ENCODE measurements around the gene FUT3. TPM values are rescaled to one million over a fixed set of nuclear protein-coding genes. Genes with fewer than 3 reads are reported as not detected.
A peak's percentile ranks its signal among the peaks of the same experiment; 100 is the strongest.

FUT3 gene
- total RNA-seq, 1 experiment from 2014 or later, result 0.51 TPM

DNA sequence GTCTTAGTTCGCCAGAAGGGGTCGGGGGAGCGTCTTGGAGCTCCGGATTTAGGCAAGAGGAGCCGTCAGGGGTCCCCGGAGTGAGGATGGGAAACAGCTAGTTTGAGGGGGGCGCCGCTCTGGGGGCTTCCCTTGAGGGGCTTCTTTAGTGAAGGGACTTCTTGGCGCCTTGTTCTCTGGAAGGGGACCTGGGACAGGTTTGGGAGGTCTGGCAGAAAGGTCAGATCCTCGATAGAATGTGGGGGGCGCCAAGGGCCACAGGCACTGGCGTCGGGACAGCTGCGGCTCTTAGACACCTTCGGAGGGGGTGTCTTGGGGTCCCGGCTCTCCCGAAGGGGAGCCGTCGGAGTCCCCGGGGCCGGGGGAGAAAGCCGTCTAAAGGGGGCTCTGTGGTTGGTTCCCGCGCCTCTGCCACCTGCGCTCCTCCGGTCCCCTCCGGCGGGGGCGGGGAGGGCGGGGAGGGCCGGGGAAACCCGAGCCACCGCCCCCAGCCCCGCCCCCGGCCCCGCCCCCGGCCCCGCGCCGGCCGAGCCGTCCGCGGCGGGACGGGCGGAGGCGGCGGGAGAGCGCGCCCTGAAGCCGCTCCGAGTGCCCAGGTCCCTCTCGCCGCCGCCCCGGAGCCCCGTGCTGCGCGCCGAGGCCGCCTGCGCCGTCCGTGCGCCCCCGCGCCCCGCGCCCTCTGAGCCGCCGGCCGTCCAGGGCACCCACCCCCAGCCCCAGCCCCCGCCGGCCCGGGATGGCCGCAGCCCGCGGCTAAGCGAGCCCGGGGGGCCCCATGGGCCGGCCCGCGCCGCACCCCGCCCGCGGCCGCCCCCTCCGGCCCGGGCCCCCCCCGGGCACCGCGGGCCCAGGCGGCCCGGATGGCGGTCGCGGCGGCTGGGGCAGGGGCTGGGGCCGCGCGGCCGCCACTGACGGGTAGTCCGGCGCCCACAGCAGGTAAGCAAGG is 46.5 kb downstream of the FUT3 start, which contains the start of gene NRTN:
Gene NRTN, plus strand, starts transcription at position 552 of the 946 bp plus-strand sequence. CDS start 19,099 bp downstream, outside the sequence.
- intact Hi-C loops (cut with micrococcal nuclease), result loop anchor here (1.0 to 10.0 kb wide), 3 partner anchors 19 to 180 kb away; no protein-coding TSS in a partner anchor
- no peaks in the 10 kb centered on the region for H3K4me1 Mint-ChIP-seq (ENCODE audit: insufficient read depth, unreplicated experiment)
- CTCF ChIA-PET, result interaction anchor here (0.6 to 2.1 kb wide), 38 partner anchors 8 to 563 kb away, joined by 3 to 45 read pairs (median 4); partner anchors contain the start of genes DUS3L, FUT3 and NDUFA11
- no TSS peak for BruUV-seq (replicated peaks)
- peaks cover 9% of the 10 kb centered on the region for H3K36me3 Mint-ChIP-seq (ENCODE audit: insufficient read depth, unreplicated experiment)
- no peaks in the 10 kb centered on the region for H3K27me3 Mint-ChIP-seq (ENCODE audit: insufficient read depth, unreplicated experiment)
- TF ChIP-seq, protein P1, sequence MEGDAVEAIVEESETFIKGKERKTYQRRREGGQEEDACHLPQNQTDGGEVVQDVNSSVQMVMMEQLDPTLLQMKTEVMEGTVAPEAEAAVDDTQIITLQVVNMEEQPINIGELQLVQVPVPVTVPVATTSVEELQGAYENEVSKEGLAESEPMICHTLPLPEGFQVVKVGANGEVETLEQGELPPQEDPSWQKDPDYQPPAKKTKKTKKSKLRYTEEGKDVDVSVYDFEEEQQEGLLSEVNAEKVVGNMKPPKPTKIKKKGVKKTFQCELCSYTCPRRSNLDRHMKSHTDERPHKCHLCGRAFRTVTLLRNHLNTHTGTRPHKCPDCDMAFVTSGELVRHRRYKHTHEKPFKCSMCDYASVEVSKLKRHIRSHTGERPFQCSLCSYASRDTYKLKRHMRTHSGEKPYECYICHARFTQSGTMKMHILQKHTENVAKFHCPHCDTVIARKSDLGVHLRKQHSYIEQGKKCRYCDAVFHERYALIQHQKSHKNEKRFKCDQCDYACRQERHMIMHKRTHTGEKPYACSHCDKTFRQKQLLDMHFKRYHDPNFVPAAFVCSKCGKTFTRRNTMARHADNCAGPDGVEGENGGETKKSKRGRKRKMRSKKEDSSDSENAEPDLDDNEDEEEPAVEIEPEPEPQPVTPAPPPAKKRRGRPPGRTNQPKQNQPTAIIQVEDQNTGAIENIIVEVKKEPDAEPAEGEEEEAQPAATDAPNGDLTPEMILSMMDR (IDR thresholded peaks at IDR 0.05; ENCODE audit: unreplicated experiment), result no peak
- POLR2A ChIA-PET, result interaction anchor here (0.5 to 1.6 kb wide), 8 partner anchors 14 to 173 kb away, joined by 3 to 21 read pairs (median 4); partner anchors contain the start of genes DUS3L, NDUFA11 and RANBP3
- no peak within 1 kb of the TSS for H3K27ac Mint-ChIP-seq (ENCODE audit: low read depth, unreplicated experiment)
- H3K9me3 Mint-ChIP-seq (ENCODE audit: unreplicated experiment), result no peaks in the 10 kb centered on the region
- H3K4me3 Mint-ChIP-seq (ENCODE audit: unreplicated experiment), result peak within 1 kb of the TSS; percentile 66
- peak; percentile 47 for DNase-seq (ENCODE audit: unreplicated experiment)

DNA sequence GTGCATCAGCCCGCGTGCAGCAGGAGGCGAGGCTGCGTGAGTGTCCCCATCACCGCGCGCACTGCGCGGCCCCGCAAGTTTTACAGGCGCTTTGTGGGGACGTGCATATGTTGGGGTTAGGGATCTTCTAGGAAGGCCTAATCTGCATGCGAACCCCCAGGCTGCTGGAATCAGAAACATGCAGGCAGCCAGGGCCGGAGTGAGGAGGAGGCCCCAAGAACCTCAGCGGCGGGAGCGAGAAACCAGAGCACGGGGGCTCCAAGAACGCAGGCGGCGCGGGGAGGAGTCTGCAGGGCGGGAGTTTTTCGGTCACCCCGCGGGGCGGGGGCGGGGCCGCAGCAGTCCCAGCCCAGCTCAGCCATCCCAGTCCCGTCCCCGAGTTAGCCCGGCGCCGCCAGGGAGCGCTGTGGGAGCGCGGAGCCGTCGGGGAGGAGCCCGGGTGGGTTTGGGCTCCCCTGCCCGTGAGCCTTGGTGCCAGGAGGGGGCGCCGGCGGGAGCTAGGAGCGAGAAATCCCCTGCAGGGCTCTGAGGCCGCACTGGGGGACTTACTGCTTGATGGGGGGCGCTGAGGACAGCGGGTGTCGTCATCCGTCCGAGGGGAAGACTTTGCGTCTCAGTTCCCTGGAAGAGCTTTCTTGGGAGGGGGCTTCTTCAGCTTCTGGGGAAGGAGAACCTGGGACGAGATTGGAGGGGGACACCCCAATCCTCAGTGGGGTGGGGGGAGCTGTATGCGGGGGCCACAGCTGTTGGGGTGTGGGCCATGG is 47.3 kb downstream of the FUT3 start:
- ChIA-PET POLR2A (interaction anchor here (0.5 to 1.6 kb wide), 9 partner anchors 13 to 174 kb away, joined by 3 to 21 read pairs (median 4); partner anchors contain the start of genes DUS3L, NDUFA11 and RANBP3), CTCF (interaction anchor here (0.6 to 2.1 kb wide), 42 partner anchors 9 to 564 kb away, joined by 3 to 45 read pairs (median 4); partner anchors contain the start of genes DUS3L, FUT3 and NDUFA11)
- Mint-ChIP-seq H3K4me3 (ENCODE audit: unreplicated experiment) (peak overlapping the region; percentile 66), H3K27me3 (ENCODE audit: insufficient read depth, unreplicated experiment) (no peaks in the 10 kb centered on the region), H3K36me3 (ENCODE audit: insufficient read depth, unreplicated experiment) (peaks cover 9% of the 10 kb centered on the region), H3K27ac (ENCODE audit: low read depth, unreplicated experiment) (no peak overlapping the region), H3K4me1 (ENCODE audit: insufficient read depth, unreplicated experiment) (no peaks in the 10 kb centered on the region), H3K9me3 (ENCODE audit: unreplicated experiment) (no peaks in the 10 kb centered on the region)
- DNase-seq (ENCODE audit: unreplicated experiment), result peak; percentile 91
- BruUV-seq (replicated peaks), result no TSS peak
- intact Hi-C loops (cut with micrococcal nuclease), result loop anchor here (1.0 to 10.0 kb wide), 3 partner anchors 19 to 181 kb away; no protein-coding TSS in a partner anchor
- TF ChIP-seq, protein P1 (IDR thresholded peaks at IDR 0.05; ENCODE audit: unreplicated experiment), result peak; percentile 95

DNA sequence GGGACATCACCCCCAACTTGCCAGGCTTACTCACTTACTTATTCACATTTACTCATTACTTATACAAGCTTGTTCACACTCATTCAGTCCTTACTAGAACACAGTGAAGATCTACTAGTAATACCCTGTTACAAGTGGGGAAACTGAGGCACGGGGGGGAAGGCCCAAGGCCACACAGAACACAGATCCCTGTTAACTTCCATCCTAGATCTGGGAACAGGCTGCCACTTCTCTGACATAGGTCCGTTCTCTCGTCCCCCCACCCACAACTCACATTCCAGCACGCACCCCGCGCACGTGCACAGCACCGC is 47.9 kb downstream of the FUT3 start:
- POLR2A ChIA-PET, result interaction anchor here (0.7 to 1.6 kb wide), 5 partner anchors 13 to 175 kb away, joined by 3 to 21 read pairs (median 4); partner anchors contain the start of genes DUS3L, NDUFA11 and RANBP3
- intact Hi-C loops (cut with micrococcal nuclease), result loop anchor here (10.0 kb wide), 1 partner anchor 181 kb away; no protein-coding TSS in a partner anchor
- H3K36me3 Mint-ChIP-seq (ENCODE audit: insufficient read depth, unreplicated experiment), result peaks cover 9% of the 10 kb centered on the region
- no TSS peak for BruUV-seq (replicated peaks)
- no peaks in the 10 kb centered on the region for H3K9me3 Mint-ChIP-seq (ENCODE audit: unreplicated experiment)
- no peaks in the 10 kb centered on the region for H3K4me1 Mint-ChIP-seq (ENCODE audit: insufficient read depth, unreplicated experiment)
- H3K27ac Mint-ChIP-seq (ENCODE audit: low read depth, unreplicated experiment), result no peak overlapping the region
- CTCF ChIA-PET, result interaction anchor here (0.6 to 2.1 kb wide), 25 partner anchors 9 to 565 kb away, joined by 3 to 45 read pairs (median 5); partner anchors contain the start of genes DUS3L and NDUFA11
- H3K4me3 Mint-ChIP-seq (ENCODE audit: unreplicated experiment), result peak overlapping the region; percentile 66
- TF ChIP-seq, protein P1 (IDR thresholded peaks at IDR 0.05; ENCODE audit: unreplicated experiment), result no peak
- no peak for DNase-seq (ENCODE audit: unreplicated experiment)
- no peaks in the 10 kb centered on the region for H3K27me3 Mint-ChIP-seq (ENCODE audit: insufficient read depth, unreplicated experiment)

Data from MCF 10A (cell line).